ENCODE data around the gene DAGLA.

DAGLA gene

GRCh38 chr11:61724437-61724836, 44.2 kb downstream of the DAGLA start:
- H4K8ac ChIP-seq (ENCODE audit: low read depth, low read length) = no peak overlapping the region
- no peak overlapping the region for H3K18ac ChIP-seq (ENCODE audit: low read length)
- no peak overlapping the region for H2BK120ac ChIP-seq (ENCODE audit: low read depth, low read length)
- H3K27me3 ChIP-seq (ENCODE audit: control insufficient read depth in 3 of 3, insufficient read depth in 3 of 3, low read depth in 1 of 3, low read length in 3 of 3) = no peaks in the 10 kb centered on the region
- H3K4me3 ChIP-seq (ENCODE audit: low read length in 2 of 2) = no peak overlapping the region
- no CpG with 5 or more reads among the region's 9 CpGs for WGBS, 2 donors (ENCODE audit: extremely low coverage in 2 of 2, insufficient read length in 2 of 2, insufficient replicate concordance in 1 of 2)
- no peak overlapping the region for H2AFZ ChIP-seq (ENCODE audit: low read length)
- H3K27ac ChIP-seq (replicated peaks; ENCODE audit: low read length) = no peak overlapping the region
- H3K79me1 ChIP-seq (ENCODE audit: low read depth, low read length) = peaks cover 5% of the 10 kb centered on the region
- H2AK5ac ChIP-seq (ENCODE audit: low read depth, low read length) = no peak overlapping the region
- no peak overlapping the region for H4K91ac ChIP-seq (ENCODE audit: low read depth, low read length, poor library complexity)
- H3K23ac ChIP-seq (ENCODE audit: low read depth, low read length, poor library complexity) = peak overlapping the region; percentile 59
- H3K4me2 ChIP-seq (ENCODE audit: insufficient read depth, low read length, poor library complexity, severe bottlenecking) = no peak overlapping the region
- H2BK15ac ChIP-seq (ENCODE audit: low read length) = no peak overlapping the region
- no peak overlapping the region for H2BK12ac ChIP-seq (ENCODE audit: low read length)
- peaks cover under 1% of the 10 kb centered on the region in 2 donors for H3K4me1 ChIP-seq (ENCODE audit: control insufficient read depth in 2 of 2, insufficient read depth in 1 of 2, low read depth in 1 of 2, low read length in 2 of 2)
- peaks cover 27 to 84% of the 10 kb centered on the region in 2 donors for H3K36me3 ChIP-seq (replicated peaks in 1 of 2; ENCODE audit: control insufficient read depth in 2 of 2, insufficient read depth in 2 of 2, low read length in 2 of 2)
- no peak for DNase-seq (ENCODE audit: low spot score)
- H3K14ac ChIP-seq (ENCODE audit: low read length) = peak overlapping the region; percentile 75
- H3K9me3 ChIP-seq (replicated peaks in 1 of 2; ENCODE audit: control insufficient read depth in 2 of 2, insufficient read depth in 1 of 2, low read depth in 1 of 2, low read length in 2 of 2) = peaks cover 0 to 1% of the 10 kb centered on the region in 2 donors
- no peak overlapping the region for H3K4ac ChIP-seq (ENCODE audit: low read length)
- peak overlapping the region; percentile 35 for H3K9ac ChIP-seq (ENCODE audit: low read depth, low read length, poor library complexity)
- H2BK5ac ChIP-seq (ENCODE audit: low read length) = no peak overlapping the region

DNA sequence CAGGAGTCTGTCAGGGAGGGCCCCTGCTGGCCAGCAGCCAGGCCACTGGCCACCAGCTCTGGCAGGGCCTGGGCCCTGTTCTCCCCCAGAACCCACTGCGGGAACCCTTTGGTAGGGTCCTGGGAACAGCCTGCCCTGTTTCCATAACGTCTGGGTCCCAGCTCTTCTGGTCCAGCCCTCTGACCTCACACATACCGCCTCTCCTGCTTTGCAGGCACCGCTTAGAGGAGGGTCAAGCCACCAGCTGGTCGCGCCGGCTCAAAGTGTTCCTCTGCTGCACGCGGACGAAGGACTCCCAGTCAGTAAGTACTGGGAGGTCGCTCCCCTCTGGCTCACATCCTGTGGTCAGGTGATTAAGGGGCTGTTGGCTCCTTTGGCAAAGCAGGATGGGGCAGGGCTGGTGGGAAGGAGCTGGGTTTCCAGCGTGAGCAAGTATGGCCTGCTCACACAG, 45.6 kb downstream of the DAGLA start:
- no peak for DNase-seq (ENCODE audit: low spot score)
- H4K91ac ChIP-seq (ENCODE audit: low read depth, low read length, poor library complexity) = no peak overlapping the region
- WGBS, 2 donors (ENCODE audit: extremely low coverage in 2 of 2, insufficient read length in 2 of 2, insufficient replicate concordance in 1 of 2) = no CpG with 5 or more reads among the region's 12 CpGs

GRCh38 chr11:61726775-61727174, 46.6 kb downstream of the DAGLA start:
- Histone ChIP-seq H2BK12ac (ENCODE audit: low read length) (no peak overlapping the region), H3K4me3 (ENCODE audit: low read length in 2 of 2) (no peak overlapping the region), H3K9ac (ENCODE audit: low read depth, low read length, poor library complexity) (no peak overlapping the region), H3K27me3 (ENCODE audit: control insufficient read depth in 3 of 3, insufficient read depth in 3 of 3, low read depth in 1 of 3, low read length in 3 of 3) (no peaks in the 10 kb centered on the region), H3K4me2 (ENCODE audit: insufficient read depth, low read length, poor library complexity, severe bottlenecking) (no peak overlapping the region), H3K79me1 (ENCODE audit: low read depth, low read length) (peaks cover 5% of the 10 kb centered on the region), H3K9me3 (replicated peaks in 1 of 2; ENCODE audit: control insufficient read depth in 2 of 2, insufficient read depth in 1 of 2, low read depth in 1 of 2, low read length in 2 of 2) (peaks cover 0 to 1% of the 10 kb centered on the region in 2 donors), H2AFZ (ENCODE audit: low read length) (no peak overlapping the region), H2BK15ac (ENCODE audit: low read length) (no peak overlapping the region), H3K23ac (ENCODE audit: low read depth, low read length, poor library complexity) (no peak overlapping the region), H3K36me3 (replicated peaks in 1 of 2; ENCODE audit: control insufficient read depth in 2 of 2, insufficient read depth in 2 of 2, low read length in 2 of 2) (peaks cover 23 to 77% of the 10 kb centered on the region in 2 donors), H3K4me1 (ENCODE audit: control insufficient read depth in 2 of 2, insufficient read depth in 1 of 2, low read depth in 1 of 2, low read length in 2 of 2) (no peaks in the 10 kb centered on the region), H2BK120ac (ENCODE audit: low read depth, low read length) (no peak overlapping the region), H3K4ac (ENCODE audit: low read length) (no peak overlapping the region), H3K18ac (ENCODE audit: low read length) (no peak overlapping the region), H2BK5ac (ENCODE audit: low read length) (peak overlapping the region; percentile 49), H4K91ac (ENCODE audit: low read depth, low read length, poor library complexity) (no peak overlapping the region), H3K27ac (replicated peaks; ENCODE audit: low read length) (no peak overlapping the region), H3K14ac (ENCODE audit: low read length) (no peak overlapping the region), H2AK5ac (ENCODE audit: low read depth, low read length) (no peak overlapping the region), H4K8ac (ENCODE audit: low read depth, low read length) (no peak overlapping the region)
- no CpG with 5 or more reads among the region's 13 CpGs for WGBS, 2 donors (ENCODE audit: extremely low coverage in 2 of 2, insufficient read length in 2 of 2, insufficient replicate concordance in 1 of 2)
- no peak for DNase-seq (ENCODE audit: low spot score)

More for the DNA sequence above, 45.6 kb downstream of the DAGLA start:
- Histone ChIP-seq H3K27ac (replicated peaks; ENCODE audit: low read length) (no peak overlapping the region), H3K4me1 (ENCODE audit: control insufficient read depth in 2 of 2, insufficient read depth in 1 of 2, low read depth in 1 of 2, low read length in 2 of 2) (no peaks in the 10 kb centered on the region), H3K23ac (ENCODE audit: low read depth, low read length, poor library complexity) (peak overlapping the region; percentile 37), H2BK120ac (ENCODE audit: low read depth, low read length) (no peak overlapping the region), H3K36me3 (replicated peaks in 1 of 2; ENCODE audit: control insufficient read depth in 2 of 2, insufficient read depth in 2 of 2, low read length in 2 of 2) (peaks cover 21 to 84% of the 10 kb centered on the region in 2 donors), H2AFZ (ENCODE audit: low read length) (no peak overlapping the region), H3K4me3 (ENCODE audit: low read length in 2 of 2) (no peak overlapping the region), H3K79me1 (ENCODE audit: low read depth, low read length) (peaks cover 5% of the 10 kb centered on the region), H3K4ac (ENCODE audit: low read length) (no peak overlapping the region), H2BK15ac (ENCODE audit: low read length) (no peak overlapping the region), H3K4me2 (ENCODE audit: insufficient read depth, low read length, poor library complexity, severe bottlenecking) (no peak overlapping the region), H2BK12ac (ENCODE audit: low read length) (no peak overlapping the region), H2BK5ac (ENCODE audit: low read length) (no peak overlapping the region), H3K9me3 (replicated peaks in 1 of 2; ENCODE audit: control insufficient read depth in 2 of 2, insufficient read depth in 1 of 2, low read depth in 1 of 2, low read length in 2 of 2) (peaks cover 0 to 1% of the 10 kb centered on the region in 2 donors), H4K8ac (ENCODE audit: low read depth, low read length) (no peak overlapping the region), H3K27me3 (ENCODE audit: control insufficient read depth in 3 of 3, insufficient read depth in 3 of 3, low read depth in 1 of 3, low read length in 3 of 3) (no peaks in the 10 kb centered on the region), H2AK5ac (ENCODE audit: low read depth, low read length) (no peak overlapping the region), H3K14ac (ENCODE audit: low read length) (no peak overlapping the region), H3K18ac (ENCODE audit: low read length) (no peak overlapping the region), H3K9ac (ENCODE audit: low read depth, low read length, poor library complexity) (peak overlapping the region; percentile 66)

GRCh38 chr11:61727401-61727811, 47.2 kb downstream of the DAGLA start:
- H2AFZ ChIP-seq (ENCODE audit: low read length) = no peak overlapping the region

More at GRCh38 chr11:61727401-61727811, 47.2 kb downstream of the DAGLA start:
- Histone ChIP-seq H3K4me1 (ENCODE audit: control insufficient read depth in 2 of 2, insufficient read depth in 1 of 2, low read depth in 1 of 2, low read length in 2 of 2) (no peaks in the 10 kb centered on the region), H3K18ac (ENCODE audit: low read length) (no peak overlapping the region), H3K23ac (ENCODE audit: low read depth, low read length, poor library complexity) (no peak overlapping the region), H3K14ac (ENCODE audit: low read length) (no peak overlapping the region), H2AK5ac (ENCODE audit: low read depth, low read length) (no peak overlapping the region), H3K4me2 (ENCODE audit: insufficient read depth, low read length, poor library complexity, severe bottlenecking) (no peak overlapping the region), H4K8ac (ENCODE audit: low read depth, low read length) (no peak overlapping the region), H2BK120ac (ENCODE audit: low read depth, low read length) (no peak overlapping the region), H3K36me3 (replicated peaks in 1 of 2; ENCODE audit: control insufficient read depth in 2 of 2, insufficient read depth in 2 of 2, low read length in 2 of 2) (peaks cover 23 to 74% of the 10 kb centered on the region in 2 donors), H2BK15ac (ENCODE audit: low read length) (no peak overlapping the region), H4K91ac (ENCODE audit: low read depth, low read length, poor library complexity) (no peak overlapping the region), H3K4me3 (ENCODE audit: low read length in 2 of 2) (no peak overlapping the region), H3K27ac (replicated peaks; ENCODE audit: low read length) (no peak overlapping the region), H3K9ac (ENCODE audit: low read depth, low read length, poor library complexity) (no peak overlapping the region), H3K9me3 (replicated peaks in 1 of 2; ENCODE audit: control insufficient read depth in 2 of 2, insufficient read depth in 1 of 2, low read depth in 1 of 2, low read length in 2 of 2) (peaks cover 0 to 1% of the 10 kb centered on the region in 2 donors), H2BK5ac (ENCODE audit: low read length) (peak overlapping the region; percentile 41), H3K79me1 (ENCODE audit: low read depth, low read length) (peaks cover 5% of the 10 kb centered on the region), H3K4ac (ENCODE audit: low read length) (no peak overlapping the region), H3K27me3 (ENCODE audit: control insufficient read depth in 3 of 3, insufficient read depth in 3 of 3, low read depth in 1 of 3, low read length in 3 of 3) (no peaks in the 10 kb centered on the region), H2BK12ac (ENCODE audit: low read length) (no peak overlapping the region)
- WGBS, 2 donors (ENCODE audit: extremely low coverage in 2 of 2, insufficient read length in 2 of 2, insufficient replicate concordance in 1 of 2) = no CpG with 5 or more reads among the region's 3 CpGs
- no peak for DNase-seq (ENCODE audit: low spot score)

Data from neuronal stem cell (in vitro differentiated cells).